K562 (cell line): ENCODE measurements around the gene ENG. TPM values are rescaled to one million over a fixed set of nuclear protein-coding genes. Genes with fewer than 3 reads are reported as not detected.

Source experiments
- CBFA2T3 ChIP-seq: fragments of 450-650 bp; IDR thresholded peaks from 2 replicates; pipeline ENCODE4 v1.6.1; 2017
- CHD4 ChIP-seq: fragments of 200-600 bp; sonication (generic); IDR thresholded peaks from 3 replicates; pipeline ENCODE4 v1.6.1; 2012; ENCODE audit warnings: low read depth, mild to moderate bottlenecking, mixed read lengths, low read length, inconsistent platforms; ENCODE audit not compliant: insufficient read depth, insufficient replicate concordance, poor library complexity, severe bottlenecking
- DDX20 ChIP-seq: fragments of 450-650 bp; IDR thresholded peaks from 2 replicates; pipeline ENCODE4 v1.6.1; 2016; ENCODE audit warnings: missing genetic modification characterization, low read depth, mild to moderate bottlenecking, missing compliant biosample characterization, moderate library complexity
- E2F6 ChIP-seq, 2 experiments: IDR thresholded peaks; 2 replicates each; pipeline ENCODE4 v1.6.1; 2011; ENCODE audit warnings: borderline replicate concordance in 1 of 2, control low read depth in 1 of 2, low read depth in 1 of 2, low read length in 1 of 2, mild to moderate bottlenecking in 1 of 2, mixed read lengths in 1 of 2, moderate library complexity in 1 of 2; ENCODE audit not compliant: insufficient read depth in 1 of 2, insufficient read length in 1 of 2, poor library complexity in 1 of 2, severe bottlenecking in 1 of 2; ENCODE audit errors: extremely low read depth in 1 of 2
- FOXP1 ChIP-seq: sonication (generic); formaldehyde crosslinking; IDR thresholded peaks from 2 replicates; pipeline ENCODE4 v1.8.0; 2022; ENCODE audit warnings: mild to moderate bottlenecking, missing genetic modification reagents
- HMGXB4 ChIP-seq: sonication (generic); formaldehyde crosslinking; IDR thresholded peaks from 2 replicates; pipeline ENCODE4 v1.8.1; 2023; ENCODE audit warnings: mild to moderate bottlenecking, missing genetic modification reagents
- HNRNPK ChIP-seq: fragments of 200-400 bp; formaldehyde crosslinking; IDR thresholded peaks from one replicate; pipeline ENCODE4 v1.6.1; 2018; ENCODE audit warnings: mild to moderate bottlenecking, low read depth, low read length; ENCODE audit not compliant: poor library complexity, severe bottlenecking
- KLF13 ChIP-seq: fragments of 450-650 bp; IDR thresholded peaks from 2 replicates; pipeline ENCODE4 v1.6.1; 2016; ENCODE audit warnings: missing genetic modification characterization, low read depth, mild to moderate bottlenecking, missing compliant biosample characterization, moderate library complexity, borderline replicate concordance
- MXI1 ChIP-seq: IDR thresholded peaks from 2 replicates; pipeline ENCODE4 v1.6.1; 2011; ENCODE audit warnings: low read depth, mild to moderate bottlenecking, improper control_type of control experiment, low read length
- MYC ChIP-seq, 2 experiments: fragments of 250-450 bp in 1 of 2; sonication (Bioruptor Pico) in 1 of 2; IDR thresholded peaks; 2 replicates each; pipeline versions ENCODE4 v1.5.1 to v1.6.1; 2012 to 2021; ENCODE audit warnings: low read depth in 2 of 2, borderline replicate concordance in 1 of 2, improper control_type of control experiment in 1 of 2, low read length in 1 of 2, mild to moderate bottlenecking in 1 of 2, moderate library complexity in 1 of 2
- PHF8 ChIP-seq: fragments of 200-600 bp; sonication (generic); IDR thresholded peaks from 2 replicates; pipeline ENCODE4 v1.6.1; 2012; ENCODE audit warnings: mixed run types, mild to moderate bottlenecking, inconsistent platforms, low read length, moderate library complexity, borderline replicate concordance
- PTRF ChIP-seq: fragments of 450-650 bp; IDR thresholded peaks from 2 replicates; pipeline ENCODE4 v1.6.1; 2016; ENCODE audit warnings: mild to moderate bottlenecking, missing genetic modification characterization, missing compliant biosample characterization
- RREB1 ChIP-seq: fragments of 250-450 bp; sonication (Bioruptor Pico); IDR thresholded peaks from 2 replicates; pipeline ENCODE4 v1.4.0; 2020
- SP2 ChIP-seq: IDR thresholded peaks from 2 replicates; pipeline ENCODE4 v1.6.1; 2011; ENCODE audit warnings: mild to moderate bottlenecking, low read depth, low read length, moderate library complexity; ENCODE audit not compliant: poor library complexity, severe bottlenecking; ENCODE audit errors: extremely low read depth
- ZNF561 ChIP-seq: fragments of 450-650 bp; formaldehyde crosslinking; conservative IDR thresholded peaks from 2 replicates; pipeline ENCODE4 v1.4.0; 2020; ENCODE audit warnings: mild to moderate bottlenecking, moderate library complexity
- polyA plus RNA-seq, 8 experiments: library from polyadenylated mRNA; depleted of rRNA in 4 of 8; stranded (reverse) in 5 of 8; unstranded in 3 of 8; fragments of >200 nt; fragmentation: Nextera tagmentation in 2 of 8; fragmentation: Illumina TruSeq in 1 of 8; extraction: Ambion mirVana in 2 of 8; extraction: Trizol in 1 of 8; gene quantifications; 2 replicates each; pipeline versions ENCODE4 v1.2.1 to v1.2.3, GENCODE V29; 2011 to 2014; ENCODE audit warnings: inconsistent platforms in 1 of 8, missing spikeins in 1 of 8
- total RNA-seq, 7 experiments: library from RNA; depleted of rRNA in 6 of 7; stranded (reverse); fragments of >200 nt in 6 of 7; fragmentation: Illumina TruSeq in 2 of 7; extraction: Trizol in 2 of 7; gene quantifications; 2 replicates each; pipeline versions ENCODE4 v1.2.1 to v1.2.3, GENCODE V29; 2011 to 2021; ENCODE audit warnings: low replicate concordance in 1 of 7

Gene ENG
- total and polyA plus RNA-seq, 9 of the 15 experiments (the other 6 are each of a cell fraction or from before 2014, with no cell fraction given) = 0.04 to 0.40 (median 0.14) TPM; not detected in 1

- TF ChIP-seq ZNF561 (CRISPR knock-in tag) (no peak), SP2 (no peak), PTRF (tag) (no peak), DDX20 (no peak), CBFA2T3 (0 out of 2 replicates have a peak, but pooled peaks have one; percentile 2), RREB1 (CRISPR knock-in tag) (0 out of 2 replicates have a peak, but pooled peaks have one; percentile 25), HNRNPK (no peak), FOXP1 (0 out of 2 replicates have a peak, but pooled peaks have one; percentile 16), PHF8 (peak; percentile 59; the same call in 1 of the 2 replicates), MYC (IDR thresholded peaks at IDR 0.05; ENCODE audit: low read depth, low read length) (no peak), MYC (CRISPR knock-in tag; IDR thresholded peaks at IDR 0.05; ENCODE audit: borderline replicate concordance, low read depth) (no peak), KLF13 (tag) (no peak), HMGXB4 (0 out of 2 replicates have a peak, but pooled peaks have one; percentile 6), CHD4 (peak; percentile 2), E2F6 (IDR thresholded peaks at IDR 0.05; ENCODE audit: borderline replicate concordance in 1 of 2, extremely low read depth in 1 of 2, insufficient read depth in 1 of 2, insufficient read length in 1 of 2, low read depth in 1 of 2, low read length in 1 of 2, poor library complexity in 1 of 2, severe bottlenecking in 1 of 2) (peak in 1 of 2 experiments; percentile 1), MXI1 (0 out of 2 replicates have a peak, but pooled peaks have one; percentile 30)
These were observed 69.2 kb downstream of the ENG start (continued) for GRCh38 chr9:127785023-127785932.
